WI38 (cell line): ENCODE results near the gene MERTK.

Experiments used
- H3K4me3 ChIP-seq: 2 replicates; pipeline ENCODE4 v1.5.1; 2011; ENCODE audit warnings: low read depth, mild to moderate bottlenecking, control low read depth, low read length
- CTCF ChIP-seq: IDR thresholded peaks from 2 replicates; pipeline ENCODE4 v1.5.1; 2012; ENCODE audit warnings: low read depth, mild to moderate bottlenecking, control low read depth, low read length

Gene MERTK

GRCh38 chr2:112074506-112074905 is 176.1 kb downstream of the MERTK start:
- no peak for TF ChIP-seq CTCF
- no peak overlapping the region for H3K4me3 ChIP-seq

GRCh38 chr2:112075490-112076260 is 177.3 kb downstream of the MERTK start:
- no peak for TF ChIP-seq CTCF
- H3K4me3 ChIP-seq, result no peak overlapping the region

GRCh38 chr2:112077814-112078213 is 179.4 kb downstream of the MERTK start:
- no peak for TF ChIP-seq CTCF
- H3K4me3 ChIP-seq, result no peak overlapping the region
